Putamen (tissue), 1 donor: ENCODE measurements around the gene PRRT1.
A peak's percentile ranks its signal among the peaks of the same experiment; 100 is the strongest.

Source experiments
- DNase-seq: peaks from one replicate; pipeline ENCODE4 v3.0.0-alpha.2; 2016; ENCODE audit warnings: low spot score

Gene PRRT1

DNA sequence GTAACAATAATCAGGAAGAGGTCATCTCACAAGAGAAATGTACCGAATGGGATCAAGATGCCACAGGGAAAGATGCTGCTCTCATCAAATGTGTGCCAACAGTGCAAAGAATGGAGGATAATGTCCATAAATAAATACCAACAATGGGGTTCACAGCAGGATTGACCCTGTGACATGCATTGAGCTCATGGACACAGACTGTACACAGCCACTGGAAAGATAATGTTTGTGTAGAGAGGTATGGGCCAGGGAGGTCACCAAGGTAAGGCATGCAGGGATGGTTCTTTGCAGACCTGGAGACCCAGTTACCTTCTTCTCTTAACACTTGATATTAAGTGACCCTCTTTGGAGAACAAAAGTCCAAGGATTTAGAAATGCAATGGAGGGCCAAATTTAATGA, 22.7 kb upstream of the PRRT1 start:
- no peak for DNase-seq

DNA sequence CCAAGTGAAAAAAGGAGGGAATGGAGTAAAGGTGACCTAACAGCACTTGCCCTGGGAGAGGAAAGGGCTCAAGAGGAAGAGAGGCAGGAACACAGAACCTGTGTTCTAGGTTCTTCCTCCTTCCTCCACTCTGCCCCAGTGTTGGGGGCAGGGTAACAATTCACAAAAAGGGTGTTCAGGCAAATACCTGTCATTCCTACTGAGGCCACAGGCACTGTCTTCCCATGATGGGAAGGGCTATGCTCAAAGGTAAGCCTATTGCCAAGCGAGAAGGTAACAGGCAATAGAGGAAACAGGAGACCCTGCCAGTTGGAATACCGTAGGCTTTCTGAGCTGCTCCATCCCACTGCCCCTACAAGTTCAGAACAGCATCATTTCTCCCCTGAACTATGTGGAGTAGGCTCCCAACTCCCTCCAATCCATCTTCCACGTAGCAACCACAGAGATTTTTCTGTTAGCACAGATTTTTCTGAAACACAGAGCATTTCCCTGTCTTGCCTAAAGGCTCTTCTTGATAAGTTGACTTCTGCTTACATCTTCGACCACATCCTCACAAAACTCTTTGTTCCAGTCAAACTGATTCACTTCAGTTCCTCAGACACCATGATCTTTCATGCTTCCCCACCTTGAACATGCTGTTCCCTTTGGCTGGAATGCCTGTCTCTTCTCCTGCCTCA, 21.4 kb upstream of the PRRT1 start:
- no peak for DNase-seq

- DNase-seq: no peak
Observed at GRCh38 chr6:32171234-32171633, 19.5 kb upstream of the PRRT1 start.

GRCh38 chr6:32170294-32170693, 18.6 kb upstream of the PRRT1 start:
- DNase-seq: no peak

DNA sequence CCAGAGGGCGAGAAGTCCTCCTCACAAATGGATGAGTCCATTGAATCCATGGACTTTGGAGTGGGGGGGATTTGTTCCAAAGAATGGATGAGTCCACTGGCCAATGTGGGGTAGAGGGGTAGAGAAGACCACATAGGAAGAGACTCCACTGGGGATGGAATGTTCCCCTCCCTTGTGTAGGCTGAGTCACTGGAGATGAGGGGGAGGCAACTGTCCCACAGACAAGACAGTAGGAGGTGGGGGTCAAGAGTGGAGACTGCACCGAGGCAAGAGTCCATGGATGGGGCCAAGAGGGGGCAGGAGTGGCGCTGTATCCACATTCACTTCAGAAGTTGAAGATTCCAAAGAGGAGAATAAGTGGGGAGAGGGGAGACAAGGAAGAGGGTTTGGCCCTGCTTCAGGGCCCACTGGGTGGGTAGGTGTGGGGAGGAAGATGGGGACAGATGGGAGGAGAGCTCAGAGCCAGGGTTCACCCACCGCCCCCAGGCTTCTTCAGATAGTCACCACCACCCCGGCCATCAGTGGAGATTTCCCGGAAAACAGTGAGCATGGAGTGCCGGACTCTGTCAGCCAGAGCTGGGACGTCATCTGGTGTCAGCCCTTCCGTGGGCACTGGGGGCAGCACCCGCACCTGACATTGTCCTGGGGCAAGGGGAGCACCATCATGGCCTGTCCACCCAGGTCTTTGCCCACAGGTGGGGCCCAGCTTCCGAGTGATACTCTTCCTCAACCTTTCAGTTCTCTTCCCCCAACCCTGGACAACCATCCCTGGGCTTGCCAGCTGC, 17.3 kb upstream of the PRRT1 start:
- DNase-seq: no peak

- no peak for DNase-seq
Observed at GRCh38 chr6:32168350-32168749, 16.6 kb upstream of the PRRT1 start.

- DNase-seq: no peak
Observed at GRCh38 chr6:32167761-32168262, 16.1 kb upstream of the PRRT1 start.

- DNase-seq: no peak
Observed at GRCh38 chr6:32167154-32167760, 15.5 kb upstream of the PRRT1 start.

DNA sequence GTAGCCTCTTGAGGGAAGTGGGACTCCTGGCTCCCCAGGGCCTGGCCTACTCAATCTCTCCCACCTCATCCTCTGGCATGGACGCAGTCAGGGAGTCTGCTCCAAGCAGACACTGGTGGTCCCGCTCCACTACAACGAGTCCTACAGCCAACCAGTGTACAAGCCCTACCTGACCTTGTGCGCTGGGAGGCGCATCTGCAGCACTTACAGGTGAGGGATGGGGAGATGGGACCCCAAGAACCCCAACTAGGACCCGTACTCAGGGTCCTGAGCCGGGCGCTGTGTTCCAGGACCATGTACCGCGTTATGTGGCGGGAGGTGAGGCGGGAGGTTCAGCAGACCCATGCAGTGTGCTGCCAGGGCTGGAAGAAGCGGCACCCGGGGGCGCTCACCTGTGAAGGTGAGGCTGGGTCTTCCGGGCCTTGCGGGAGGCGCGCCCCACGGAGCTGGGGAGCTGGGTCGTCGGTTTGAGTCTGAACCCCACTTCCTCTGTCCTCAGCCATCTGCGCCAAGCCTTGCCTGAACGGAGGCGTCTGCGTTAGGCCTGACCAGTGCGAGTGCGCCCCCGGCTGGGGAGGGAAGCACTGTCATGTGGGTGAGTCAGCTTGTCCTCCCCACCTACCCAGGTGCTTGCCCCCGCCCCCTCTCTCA, 14.8 kb upstream of the PRRT1 start:
- no peak for DNase-seq

DNA sequence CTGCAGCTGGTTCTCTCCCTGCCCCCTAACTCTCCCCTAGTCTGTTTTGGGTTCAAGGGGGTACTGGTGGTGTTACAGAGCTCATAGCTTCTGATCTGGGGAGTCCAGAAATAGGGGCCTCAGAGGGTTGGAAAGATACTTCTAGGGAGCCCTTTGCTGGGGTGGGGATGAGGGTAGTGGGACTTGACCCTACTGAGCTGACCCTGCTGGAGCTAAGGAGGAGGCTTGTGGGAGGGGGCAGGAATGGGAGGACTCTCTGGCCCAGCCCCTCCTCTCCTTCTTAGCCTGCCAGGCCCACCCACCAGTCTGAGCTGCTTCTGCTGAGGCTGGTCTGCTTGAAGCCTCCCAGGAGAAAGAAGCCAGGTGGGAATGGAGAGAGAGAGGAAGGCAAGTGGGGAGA, 12.6 kb upstream of the PRRT1 start, which contains the start of gene EGFL8:
TSS of gene EGFL8 (plus strand) at position 301 of the 400 bp plus-strand sequence. CDS start 1,571 bp downstream, outside the sequence.
- DNase-seq: no peak

DNA sequence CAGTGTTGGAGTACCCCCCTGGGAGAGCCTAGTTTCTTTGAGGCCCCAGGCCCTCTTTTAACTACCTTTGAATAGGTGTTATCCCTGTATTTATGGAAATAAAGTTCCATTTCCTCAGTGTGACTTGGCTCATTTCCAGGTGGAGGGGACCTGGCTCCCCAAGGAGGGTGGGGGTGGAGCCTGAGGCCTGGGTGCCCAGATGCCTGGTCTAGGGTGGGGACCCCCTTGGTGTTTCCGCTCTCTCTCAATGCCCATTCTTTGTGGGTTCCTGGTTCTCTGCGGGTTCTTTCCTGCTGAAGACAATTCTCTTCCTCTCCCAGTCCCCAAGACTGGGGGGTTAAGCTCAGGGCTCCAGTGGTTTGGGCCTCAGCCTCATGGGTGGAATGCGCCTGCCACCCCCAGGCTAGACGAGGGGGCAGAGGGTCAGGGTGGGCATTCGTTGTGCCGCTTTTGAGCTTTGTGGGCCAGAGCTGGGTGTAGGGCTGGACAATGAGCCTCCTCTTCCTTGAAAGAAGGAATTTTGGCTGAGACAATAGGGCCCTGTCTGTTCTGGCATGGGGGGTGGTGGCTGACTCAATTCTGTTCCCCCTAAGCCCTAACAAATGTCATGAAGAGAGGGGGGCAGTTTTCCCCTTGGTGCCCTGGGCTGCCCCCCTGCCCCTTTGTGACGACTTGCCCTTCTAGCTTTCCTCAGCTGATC, 12.0 kb upstream of the PRRT1 start:
- DNase-seq: peak; percentile 70

- no peak for DNase-seq
Observed at GRCh38 chr6:32158052-32158451, 6.3 kb upstream of the PRRT1 start.

DNA sequence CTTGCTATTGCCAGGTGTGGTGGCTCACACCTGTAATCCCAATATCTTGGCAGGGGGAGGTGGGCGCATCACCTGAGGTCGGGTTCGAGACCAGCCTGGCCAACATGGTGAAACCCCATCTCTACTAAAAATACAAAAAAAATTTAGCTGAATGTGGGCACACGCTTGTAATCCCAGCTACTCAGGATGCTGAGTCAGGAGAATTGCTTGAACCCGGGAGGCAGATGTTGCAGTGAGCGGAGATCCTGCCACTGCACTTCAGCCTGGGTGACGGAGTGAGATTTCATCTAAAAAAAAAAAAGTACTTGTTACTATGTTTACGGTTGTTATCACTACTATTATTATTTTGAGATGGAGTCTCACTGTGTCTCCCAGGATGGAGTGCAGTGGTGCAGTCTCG, 5.2 kb upstream of the PRRT1 start:
- DNase-seq: no peak

GRCh38 chr6:32154514-32155161, 2.9 kb upstream of the PRRT1 start:
- peak; percentile 53 for DNase-seq

GRCh38 chr6:32153564-32154513, 2.1 kb upstream of the PRRT1 start, which contains the start of gene PPT2:
TSS of gene PPT2 (plus strand) at chr6:32154141. CDS start at chr6:32154595, 454 bp downstream.
- peak; percentile 94 for DNase-seq

DNA sequence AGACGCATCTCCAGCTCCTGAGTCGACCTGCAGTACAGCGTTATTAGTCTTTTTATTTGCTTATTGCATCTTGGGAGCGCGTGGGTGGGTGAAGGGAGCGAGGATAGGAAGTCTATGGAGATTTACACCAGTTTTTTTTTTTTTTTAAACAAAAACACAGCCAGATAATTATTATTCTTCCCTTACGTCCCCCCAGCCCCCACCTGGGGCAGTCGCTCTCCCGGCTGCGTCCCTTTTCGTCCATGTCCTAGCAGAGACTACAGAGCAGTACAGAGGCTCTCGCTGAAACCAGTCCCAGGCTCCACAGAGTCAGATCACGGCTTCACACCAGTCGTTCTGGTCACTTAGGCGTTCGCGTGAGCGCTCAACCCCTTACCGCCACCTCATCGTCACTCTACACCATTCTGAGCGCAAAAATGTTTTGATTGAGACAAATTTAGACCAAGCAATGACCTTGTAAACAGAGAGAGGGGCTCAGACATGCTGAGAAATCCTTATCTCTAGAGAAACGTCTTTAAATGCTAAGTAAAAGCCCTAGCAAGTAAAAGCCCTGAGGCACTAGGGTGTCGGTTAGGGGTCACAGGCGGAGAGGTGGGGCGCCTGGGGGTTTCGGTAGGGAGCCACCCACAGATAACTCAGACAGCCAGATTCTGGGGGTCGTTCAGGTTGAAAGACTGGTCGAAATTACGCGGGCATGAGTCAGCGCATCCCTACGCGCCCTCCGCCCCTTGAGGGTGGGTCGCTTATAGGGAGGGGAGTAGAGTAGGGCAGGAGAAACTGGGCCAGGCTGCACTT, 1.2 kb upstream of the PRRT1 start:
- no peak for DNase-seq

- DNase-seq: no peak
Observed at GRCh38 chr6:32151181-32151862, 417 bp downstream of the PRRT1 start.
